IMR-90 (cell line): Measurements from ENCODE around the gene JADE3. TPM values are rescaled to one million over a fixed set of nuclear protein-coding genes. Genes with fewer than 3 reads are reported as not detected.

Experiments used
- ATAC-seq: fragments of 200-7000 bp; cut with Tn5 transposase; 2 replicates; pipeline ENCODE4 v1.9.1; 2020; ENCODE audit warnings: low read depth, mild to moderate bottlenecking, moderate library complexity
- BruUV-seq: library from RNA; stranded (reverse); fragments of 400-500 nt; replicated peaks from 2 replicates; lab custom pipeline; 2021; lab: Mats Ljungman, UMichigan
- CTCF ChIA-PET: fragments of 300-600 bp; formaldehyde crosslinking; extraction: SDS; loops from one replicate; lab custom pipeline; 2021; ENCODE audit warnings: antibody characterized with exemption; lab: Yijun Ruan, JAX
- POLR2A ChIA-PET: fragments of 300-600 bp; sonication (Branson Sonifier 250); formaldehyde crosslinking; loops from one replicate; lab custom pipeline; 2022; ENCODE audit warnings: antibody characterized with exemption; ENCODE audit not compliant: unreplicated experiment; lab: Charles Lee
- DNase-seq: peaks from one replicate; pipeline ENCODE4 v3.0.0; 2013
- H2AFZ ChIP-seq: replicated peaks from 2 replicates; pipeline ENCODE3; 2013; ENCODE audit warnings: low read length, mild to moderate bottlenecking; ENCODE audit not compliant: poor library complexity
- H2AK5ac ChIP-seq: 2 replicates; pipeline ENCODE4 v1.6.1; 2013; ENCODE audit warnings: low read depth, low read length, inconsistent platforms
- H2AK9ac ChIP-seq: replicated peaks from 2 replicates; pipeline ENCODE3; 2013; ENCODE audit warnings: mild to moderate bottlenecking, low read depth, low read length, moderate library complexity; ENCODE audit not compliant: poor library complexity
- H2BK120ac ChIP-seq: 2 replicates; pipeline ENCODE4 v1.6.1; 2013; ENCODE audit warnings: low read depth, low read length, inconsistent platforms
- H2BK15ac ChIP-seq: 3 replicates; pipeline ENCODE4 v1.6.1; 2013; ENCODE audit warnings: low read depth, low read length, inconsistent platforms
- H2BK20ac ChIP-seq: 2 replicates; pipeline ENCODE4 v1.6.1; 2013; ENCODE audit warnings: low read depth, mild to moderate bottlenecking, inconsistent platforms, low read length, moderate library complexity
- H2BK5ac ChIP-seq: 2 replicates; pipeline ENCODE4 v1.6.1; 2013; ENCODE audit warnings: mild to moderate bottlenecking, low read depth, low read length, inconsistent platforms; ENCODE audit not compliant: poor library complexity, severe bottlenecking
- H3K14ac ChIP-seq: replicated peaks from 2 replicates; pipeline ENCODE4 v1.6.1; 2013; ENCODE audit warnings: low read depth, low read length, inconsistent platforms
- H3K18ac ChIP-seq: 2 replicates; pipeline ENCODE4 v1.6.1; 2013; ENCODE audit warnings: low read depth, low read length, control low read depth
- H3K23ac ChIP-seq: 2 replicates; pipeline ENCODE4 v1.6.1; 2013; ENCODE audit warnings: low read depth, low read length, inconsistent platforms
- H3K27ac ChIP-seq: 2 replicates; pipeline ENCODE4 v1.5.1; 2013; ENCODE audit warnings: mild to moderate bottlenecking, control low read depth, low read length; ENCODE audit not compliant: insufficient read depth
- H3K27me3 ChIP-seq: 2 replicates; pipeline ENCODE4 v1.6.1; 2013; ENCODE audit warnings: low read length; ENCODE audit not compliant: control insufficient read depth, insufficient read depth
- H3K36me3 ChIP-seq: 2 replicates; pipeline ENCODE4 v1.6.1; 2013; ENCODE audit warnings: low read length, mixed read lengths; ENCODE audit not compliant: control insufficient read depth, insufficient read depth
- H3K4ac ChIP-seq: 2 replicates; pipeline ENCODE4 v1.6.1; 2013; ENCODE audit warnings: low read depth, low read length, inconsistent platforms
- H3K4me1 ChIP-seq: 2 replicates; pipeline ENCODE4 v1.6.1; 2013; ENCODE audit warnings: low read length, mixed read lengths; ENCODE audit not compliant: control insufficient read depth, insufficient read depth
- H3K4me2 ChIP-seq: 2 replicates; pipeline ENCODE4 v1.6.1; 2013; ENCODE audit warnings: low read depth, mild to moderate bottlenecking, control low read depth, low read length, moderate library complexity
- H3K4me3 ChIP-seq: 2 replicates; pipeline ENCODE4 v1.5.1; 2013; ENCODE audit warnings: low read depth, mild to moderate bottlenecking, control low read depth, low read length, moderate library complexity; ENCODE audit not compliant: insufficient read depth
- H3K56ac ChIP-seq: 2 replicates; pipeline ENCODE4 v1.6.1; 2013; ENCODE audit warnings: low read length, inconsistent platforms; ENCODE audit not compliant: insufficient read depth; ENCODE audit errors: extremely low read depth
- H3K79me1 ChIP-seq, 2 experiments: 2 replicates each; pipeline ENCODE4 v1.6.1; 2013; ENCODE audit warnings: low read length in 2 of 2, inconsistent platforms in 1 of 2, low read depth in 1 of 2
- H3K9ac ChIP-seq: 2 replicates; pipeline ENCODE4 v1.6.1; 2013; ENCODE audit warnings: low read depth, low read length, control low read depth
- H3K9me1 ChIP-seq: 2 replicates; pipeline ENCODE4 v1.6.1; 2013; ENCODE audit warnings: low read length, inconsistent platforms; ENCODE audit not compliant: insufficient read depth
- H3K9me3 ChIP-seq: 2 replicates; pipeline ENCODE4 v1.6.1; 2013; ENCODE audit warnings: low read length; ENCODE audit not compliant: control insufficient read depth, insufficient read depth
- H4K20me1 ChIP-seq: 2 replicates; pipeline ENCODE4 v1.6.1; 2013; ENCODE audit warnings: low read length, inconsistent platforms; ENCODE audit not compliant: insufficient read depth
- H4K5ac ChIP-seq: 2 replicates; pipeline ENCODE4 v1.6.1; 2013; ENCODE audit warnings: mild to moderate bottlenecking, low read depth, low read length, control low read depth
- H4K8ac ChIP-seq, 2 experiments: 2 replicates each; pipeline ENCODE4 v1.6.1; 2013; ENCODE audit warnings: low read depth in 2 of 2, low read length in 2 of 2, control low read depth in 1 of 2, inconsistent platforms in 1 of 2
- H4K91ac ChIP-seq: 2 replicates; pipeline ENCODE4 v1.6.1; 2013; ENCODE audit warnings: low read depth, low read length, inconsistent platforms; ENCODE audit not compliant: insufficient read depth
- BHLHE40 ChIP-seq: fragments of 150-350 bp; IDR thresholded peaks from 2 replicates; pipeline ENCODE4 v1.6.1; 2016; ENCODE audit warnings: mild to moderate bottlenecking, low read depth, low read length
- CEBPB ChIP-seq: IDR thresholded peaks from 2 replicates; pipeline ENCODE4 v1.6.1; 2012; ENCODE audit warnings: low read depth, low read length, improper control_type of control experiment
- CHD1 ChIP-seq: IDR thresholded peaks from 2 replicates; pipeline ENCODE4 v1.6.1; 2012; ENCODE audit warnings: low read depth, low read length, improper control_type of control experiment
- CTCF ChIP-seq: conservative IDR thresholded peaks from 2 replicates; pipeline ENCODE4 v1.5.1; 2012; ENCODE audit warnings: mild to moderate bottlenecking, low read depth, low read length, improper control_type of control experiment
- FOS ChIP-seq: fragments of 150-350 bp; IDR thresholded peaks from 2 replicates; pipeline ENCODE4 v1.6.1; 2016; ENCODE audit warnings: low read depth, low read length
- MAZ ChIP-seq: IDR thresholded peaks from 2 replicates; pipeline ENCODE4 v1.6.1; 2012; ENCODE audit warnings: low read depth, mild to moderate bottlenecking, low read length, improper control_type of control experiment, moderate library complexity, borderline replicate concordance
- NFE2L2 ChIP-seq: fragments of 150-350 bp; IDR thresholded peaks from 2 replicates; pipeline ENCODE4 v1.6.1; 2016; ENCODE audit warnings: low read depth, mild to moderate bottlenecking, low read length
- RAD21 ChIP-seq: IDR thresholded peaks from 2 replicates; pipeline ENCODE4 v1.6.1; 2012; ENCODE audit warnings: low read length, improper control_type of control experiment
- RCOR1 ChIP-seq: IDR thresholded peaks from 2 replicates; pipeline ENCODE4 v1.6.1; 2012; ENCODE audit warnings: mild to moderate bottlenecking, low read length, improper control_type of control experiment; ENCODE audit not compliant: insufficient replicate concordance
- RFX5 ChIP-seq: IDR thresholded peaks from 2 replicates; pipeline ENCODE4 v1.8.0; 2012; ENCODE audit warnings: low read depth, mild to moderate bottlenecking, low read length, moderate library complexity
- SMC3 ChIP-seq: fragments of 150-350 bp; IDR thresholded peaks from 2 replicates; pipeline ENCODE4 v1.6.1; 2016; ENCODE audit warnings: low read depth, mild to moderate bottlenecking, antibody characterized with exemption, low read length, moderate library complexity
- USF2 ChIP-seq: fragments of 150-350 bp; IDR thresholded peaks from 2 replicates; pipeline ENCODE4 v1.6.1; 2017; ENCODE audit warnings: mild to moderate bottlenecking, antibody characterized with exemption, low read length, low read depth
- dilution Hi-C: fragments of 300-500 bp; cut with HindIII; formaldehyde crosslinking; loops from one replicate; pipeline ENCODE4 v1.14.3; 2018; ENCODE audit warnings: low sequenced_read_pairs; ENCODE audit not compliant: unreplicated experiment
- in situ Hi-C: fragments of 300-500 bp; cut with MboI; formaldehyde crosslinking; loops from 3 replicates; pipeline ENCODE4 v1.14.3; 2019; ENCODE audit warnings: low sequenced_read_pairs, inconsistent platforms, mixed read lengths
- intact Hi-C: fragments of 100-400 bp; cut with micrococcal nuclease; formaldehyde crosslinking; loops from 2 replicates; pipeline ENCODE4 v1.10.0; 2022
- polyA plus RNA-seq, 3 experiments: library from polyadenylated mRNA; depleted of rRNA; stranded (reverse); fragments of >200 nt; gene quantifications; 2 replicates each; pipeline ENCODE4 v1.2.3, GENCODE V29; 2012; ENCODE audit warnings: low replicate concordance in 1 of 3
- total RNA-seq: library from RNA; depleted of rRNA; stranded (reverse); fragments of >200 nt; gene quantifications from 2 replicates; pipeline ENCODE4 v1.2.3, GENCODE V29; 2012

The JADE3 gene
- total and polyA plus RNA-seq, 2 of the 4 experiments (the other 2 are of a cell fraction): 2.1 to 4.7 TPM

DNA sequence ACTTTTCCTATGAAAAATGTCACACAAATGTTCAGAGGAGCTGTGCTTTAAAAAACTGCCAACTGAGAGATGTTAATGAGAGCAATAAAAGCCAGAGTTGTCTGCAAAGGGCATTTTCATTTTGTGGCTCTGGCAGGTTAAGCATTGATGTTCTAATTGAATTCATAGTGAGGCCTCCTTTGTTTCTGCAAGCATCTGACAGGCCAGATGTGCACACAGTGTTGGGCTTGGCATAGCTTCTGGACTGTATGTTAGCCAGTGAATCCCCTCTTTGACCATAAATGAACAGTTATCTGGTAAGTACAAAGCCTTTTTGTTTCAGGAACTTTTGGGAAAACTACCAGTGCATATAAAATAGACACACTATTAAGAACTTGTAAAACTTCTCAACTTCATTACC, 81.9 kb downstream of the JADE3 start:
- H2BK15ac ChIP-seq: no peak overlapping the region
- TF ChIP-seq CEBPB (no peak), CHD1 (no peak), SMC3 (no peak), USF2 (no peak), NFE2L2 (no peak), CTCF (no peak), FOS (no peak), MAZ (no peak), BHLHE40 (no peak), RAD21 (no peak), RCOR1 (no peak), RFX5 (no peak)
- no peak overlapping the region for H2AFZ ChIP-seq
- H3K18ac ChIP-seq: no peak overlapping the region
- no peak overlapping the region for H3K14ac ChIP-seq
- dilution Hi-C loops (no loop called here), intact Hi-C loops (no loop called here), in situ Hi-C loops (no loop called here)
- no peak overlapping the region for H3K23ac ChIP-seq
- no peak overlapping the region for H2AK5ac ChIP-seq
- no peak overlapping the region for H3K27ac ChIP-seq
- DNase-seq: peak; percentile 0
- ChIA-PET POLR2A (no interaction called here), CTCF (no interaction called here)
- no peaks in the 10 kb centered on the region for H4K20me1 ChIP-seq
- no peak overlapping the region for H3K4me2 ChIP-seq
- H3K9ac ChIP-seq: no peak overlapping the region
- H4K5ac ChIP-seq: no peak overlapping the region
- no peak overlapping the region for H4K91ac ChIP-seq
- H2BK20ac ChIP-seq: no peak overlapping the region
- H2BK120ac ChIP-seq: no peak overlapping the region
- no peaks in the 10 kb centered on the region; the same call in 1 of the 2 replicates for H3K27me3 ChIP-seq
- no peaks in the 10 kb centered on the region for H3K9me1 ChIP-seq
- ATAC-seq: no peak
- H2BK5ac ChIP-seq: no peak overlapping the region
- H3K9me3 ChIP-seq: peaks cover 5% of the 10 kb centered on the region; the same call in 1 of the 2 replicates
- BruUV-seq: no TSS peak
- no peak overlapping the region for H3K56ac ChIP-seq
- no peak overlapping the region for H3K4ac ChIP-seq
- H4K8ac ChIP-seq: no peak overlapping the region
- no peak overlapping the region for H3K4me3 ChIP-seq
- peaks cover 2% of the 10 kb centered on the region; the same call in 1 of the 2 replicates for H3K36me3 ChIP-seq
- H3K4me1 ChIP-seq: no peaks in the 10 kb centered on the region
- no peaks in the 10 kb centered on the region for H3K79me1 ChIP-seq
- H2AK9ac ChIP-seq: no peak overlapping the region
